Spleen (tissue), 11 donors: ENCODE measurements around the gene KRTAP5-11. TPM values are rescaled to one million over a fixed set of nuclear protein-coding genes. Genes with fewer than 3 reads are reported as not detected.
"Not testable (repeated sequence)": the region's sequence is repeated elsewhere in the genome, so short reads cannot be mapped to it uniquely, and the experiment has no call there.

ENCODE experiments used
- DNase-seq: peaks from one replicate; pipeline ENCODE4 v3.0.0-alpha.2; 2020
- H3K27ac ChIP-seq, 8 donors: fragments of 200-600 bp; sonication (generic) in 7 of 8; 1 replicate in 4 of 8; 2 replicates in 4 of 8; pipeline versions ENCODE4 v1.5.0 to v1.8.0; 2016 to 2021; ENCODE audit warnings: inconsistent platforms in 4 of 8, mild to moderate bottlenecking in 4 of 8, moderate library complexity in 1 of 8
- H3K27me3 ChIP-seq, 7 donors: fragments of 200-600 bp; sonication (generic) in 6 of 7; replicated peaks in 1 of 7; 1 replicate in 4 of 7; 2 replicates in 3 of 7; pipeline versions ENCODE4 v1.5.0 to v1.8.0; 2016 to 2021; ENCODE audit warnings: inconsistent platforms in 3 of 7, mild to moderate bottlenecking in 1 of 7
- H3K36me3 ChIP-seq, 6 donors: fragments of 200-600 bp; sonication (generic) in 5 of 6; 1 replicate in 4 of 6; 2 replicates in 2 of 6; pipeline versions ENCODE4 v1.5.0 to v1.8.0; 2016 to 2021; ENCODE audit warnings: inconsistent platforms in 2 of 6
- H3K4me1 ChIP-seq, 6 donors: fragments of 200-600 bp; sonication (generic) in 5 of 6; 1 replicate in 3 of 6; 2 replicates in 3 of 6; pipeline versions ENCODE4 v1.5.0 to v1.8.0; 2016 to 2021; ENCODE audit warnings: inconsistent platforms in 3 of 6
- H3K4me3 ChIP-seq, 8 donors: fragments of 200-600 bp; sonication (generic) in 7 of 8; 1 replicate in 4 of 8; 2 replicates in 4 of 8; pipeline versions ENCODE4 v1.5.0 to v1.8.0; 2016 to 2021; ENCODE audit warnings: inconsistent platforms in 4 of 8, mild to moderate bottlenecking in 4 of 8, moderate library complexity in 2 of 8
- H3K9me3 ChIP-seq, 8 donors: fragments of 200-600 bp; sonication (generic) in 7 of 8; 1 replicate in 4 of 8; 2 replicates in 4 of 8; pipeline versions ENCODE4 v1.5.0 to v1.8.0; 2016 to 2021; ENCODE audit warnings: inconsistent platforms in 4 of 8
- CTCF ChIP-seq, 11 experiments: fragments of 200-600 bp in 7 of 11; fragments of 450-650 bp in 4 of 11; sonication (generic) in 4 of 11; IDR thresholded peaks in 8 of 11; conservative IDR thresholded peaks in 3 of 11; 1 replicate in 7 of 11; 2 replicates in 4 of 11; pipeline versions ENCODE4 v1.4.0 to v1.8.0; 2016 to 2021; ENCODE audit warnings: antibody characterized with exemption in 11 of 11, inconsistent platforms in 4 of 11, mild to moderate bottlenecking in 1 of 11
- POLR2A ChIP-seq, 3 donors: fragments of 450-650 bp; IDR thresholded peaks; one replicate each; pipeline ENCODE4 v1.5.1; 2017; ENCODE audit warnings: antibody characterized with exemption in 3 of 3, mild to moderate bottlenecking in 1 of 3
- POLR2AphosphoS5 ChIP-seq, 3 donors: sonication (generic); formaldehyde crosslinking; IDR thresholded peaks; one replicate each; pipeline ENCODE4 v1.5.1; 2017; ENCODE audit warnings: antibody characterized with exemption in 3 of 3
- WGBS, 5 donors: extraction: QIAGEN DNeasy Blood & Tissue Kit in 3 of 5; methylation state at CpG; one replicate each; pipeline versions ENCODE4 v1.1.5 to v1.1.7; 2013 to 2018; 5-methylcytosine and 5-hydroxymethylcytosine counted together
- intact Hi-C: fragments of 100-400 bp; cut with DNase I; formaldehyde crosslinking; loops from one replicate; pipeline ENCODE4 v1.15.0; 2023; ENCODE audit warnings: low total_unique reads
- polyA plus RNA-seq, 3 donors: library from polyadenylated mRNA; stranded (reverse); fragments of 200-250 nt; gene quantifications; one replicate each; pipeline ENCODE4 v1.2.1, GENCODE V29; 2013
- total RNA-seq, 7 donors: library from RNA; depleted of rRNA in 3 of 7; stranded (reverse); fragments of >200 nt in 3 of 7; fragmentation: NEBNext Ultra II Directional in 4 of 7; extraction: Animal tissue kit (Norgen Biotek cat#: 25700) in 4 of 7; gene quantifications; one replicate each; pipeline versions ENCODE4 v1.1.0 to v1.2.1, GENCODE V29; 2016 to 2021
- donor health status: healthy with polysubstance abuse.
- donor health status: DM: no; HTN: no; CAD: no; lungs with moderate emphysema.
- donor health status: DM: no; HTN: no; CAD: no.
- donor health status: Bipolar disorder and iron deficiency.
- donor health status: healthy.
- donor health status: DM: no; HTN: no; CAD: no.
- donor health status: DM: yes; HTN: yes; CAD: no.

The KRTAP5-11 gene
- total and polyA plus RNA-seq, 10 donors: not detected

DNA sequence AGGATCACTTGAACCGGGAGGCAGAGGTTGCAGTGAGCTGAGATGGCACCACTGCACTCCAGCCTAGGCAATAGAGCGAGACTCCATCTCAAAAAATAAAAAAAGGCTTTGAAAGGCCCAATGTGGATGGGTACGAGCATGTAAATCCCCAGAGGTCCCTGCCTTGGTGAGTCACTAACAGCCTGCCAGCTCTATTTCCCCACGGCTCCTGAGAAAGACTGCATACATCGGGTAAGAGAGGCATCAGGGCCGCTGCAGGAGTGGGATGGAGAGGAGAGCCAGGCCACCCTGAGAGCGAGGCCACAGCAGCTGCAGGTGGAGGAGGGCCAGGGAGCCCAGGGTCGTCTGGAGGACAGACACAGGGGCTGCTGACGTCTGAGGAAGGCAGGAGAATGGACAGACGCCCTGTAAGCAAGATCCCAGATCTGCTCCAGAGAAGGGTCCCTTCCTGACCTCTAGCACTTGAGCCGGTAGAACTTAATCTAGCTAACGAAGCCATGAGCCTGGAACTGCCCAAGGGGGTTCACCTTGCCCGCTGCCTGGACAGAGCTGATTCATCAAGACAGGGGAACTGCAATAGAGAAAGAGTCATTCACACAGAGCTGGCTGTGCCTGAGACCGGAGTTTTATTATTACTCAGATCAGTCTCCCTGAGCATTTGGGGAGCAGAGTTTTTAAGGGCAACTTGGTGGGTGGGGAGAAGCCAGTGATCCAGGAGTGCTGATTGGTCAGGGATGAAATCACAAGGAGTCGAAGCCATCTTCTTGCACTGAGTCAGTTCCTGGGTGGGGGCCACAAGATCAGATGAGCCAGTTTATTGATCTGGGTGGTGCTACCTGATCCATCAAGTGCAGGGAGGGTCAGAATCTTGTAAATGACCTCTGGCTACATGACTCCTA, 39.5 kb downstream of the KRTAP5-11 start:
- no peak overlapping the region for H3K27ac ChIP-seq
- H3K36me3 ChIP-seq: no peaks in the 10 kb centered on the region
- no peak for DNase-seq
- intact Hi-C loops: no loop called here
- peaks cover 0 to 11% (median 0%) of the 10 kb centered on the region in 6 donors for H3K4me1 ChIP-seq
- H3K27me3 ChIP-seq: no peaks in the 10 kb centered on the region
- WGBS, 5 donors: 65 to 74% (median 68%) methylated on average over 14 to 15 of the region's 15 CpGs
- peaks cover 0 to 11% (median 0%) of the 10 kb centered on the region in 8 donors for H3K9me3 ChIP-seq
- TF ChIP-seq POLR2AphosphoS5 (IDR thresholded peaks at IDR 0.05) (no peak), CTCF (IDR thresholded peaks at IDR 0.05 in 8 of 11, conservative IDR thresholded peaks at IDR 0.05 in 3 of 11) (no peak), POLR2A (IDR thresholded peaks at IDR 0.05) (no peak)
- H3K4me3 ChIP-seq: no peak overlapping the region

GRCh38 chr11:71542382-71542781, 40.3 kb downstream of the KRTAP5-11 start:
- H3K27ac ChIP-seq: no peak overlapping the region
- intact Hi-C loops: no loop called here
- TF ChIP-seq POLR2AphosphoS5 (IDR thresholded peaks at IDR 0.05) (no peak), POLR2A (IDR thresholded peaks at IDR 0.05) (no peak), CTCF (IDR thresholded peaks at IDR 0.05 in 8 of 11, conservative IDR thresholded peaks at IDR 0.05 in 3 of 11) (no peak)
- H3K27me3 ChIP-seq: no peaks in the 10 kb centered on the region
- 80 to 95% (median 85%) methylated on average over 7 of the region's 7 CpGs for WGBS, 5 donors
- no peak for DNase-seq
- H3K9me3 ChIP-seq: peaks cover 0 to 11% (median 0%) of the 10 kb centered on the region in 8 donors
- H3K36me3 ChIP-seq: no peaks in the 10 kb centered on the region
- H3K4me1 ChIP-seq: peaks cover 0 to 11% (median 0%) of the 10 kb centered on the region in 6 donors
- H3K4me3 ChIP-seq: no peak overlapping the region

GRCh38 chr11:71540521-71541304, 42.0 kb downstream of the KRTAP5-11 start:
- H3K27me3 ChIP-seq, intact Hi-C loops, H3K27ac ChIP-seq, DNase-seq, H3K36me3 ChIP-seq, H3K4me3 ChIP-seq: not testable (repeated sequence)
- Histone ChIP-seq H3K4me1 (peaks cover 0 to 11% (median 0%) of the 10 kb centered on the region in 6 donors), H3K9me3 (peaks cover 0 to 11% (median 0%) of the 10 kb centered on the region in 8 donors)
- WGBS, 5 donors: 80 to 91% (median 82%) methylated on average over 9 of the region's 9 CpGs

GRCh38 chr11:71539971-71540370, 42.7 kb downstream of the KRTAP5-11 start:
- DNase-seq, intact Hi-C loops, H3K4me3 ChIP-seq, H3K27me3 ChIP-seq, H3K27ac ChIP-seq, H3K36me3 ChIP-seq: not testable (repeated sequence)
- Histone ChIP-seq H3K9me3 (peaks cover 0 to 11% (median 0%) of the 10 kb centered on the region in 8 donors), H3K4me1 (peaks cover 0 to 11% (median 0%) of the 10 kb centered on the region in 6 donors)
- WGBS, 5 donors: 85 to 91% (median 86%) methylated on average over 11 of the region's 11 CpGs

DNA sequence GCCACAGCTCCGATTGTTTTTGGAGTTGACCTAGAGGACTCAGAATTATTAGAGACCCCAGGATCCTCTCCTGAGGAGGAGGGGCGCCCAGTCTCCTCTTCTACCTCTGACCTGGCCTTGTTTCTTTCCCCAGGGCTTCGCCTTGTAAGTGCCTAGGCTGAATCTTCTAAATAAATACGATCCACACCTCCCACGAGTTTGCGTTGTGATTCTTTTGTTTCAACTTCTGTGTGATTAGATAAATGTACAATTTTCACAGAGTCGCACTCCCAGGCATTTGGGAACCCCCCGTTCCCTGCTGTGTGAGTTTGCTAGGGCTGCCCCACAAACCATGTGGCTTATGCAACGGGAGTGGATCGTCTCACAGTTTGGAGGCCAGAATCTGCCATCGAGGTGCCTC, 43.7 kb downstream of the KRTAP5-11 start:
- Histone ChIP-seq H3K4me1 (peaks cover 0 to 7% (median 0%) of the 10 kb centered on the region in 6 donors), H3K36me3 (no peaks in the 10 kb centered on the region), H3K27ac (no peak overlapping the region), H3K9me3 (peaks cover 0 to 11% (median 0%) of the 10 kb centered on the region in 8 donors), H3K4me3 (no peak overlapping the region), H3K27me3 (no peaks in the 10 kb centered on the region)
- intact Hi-C loops: no loop called here
- no peak for TF ChIP-seq POLR2AphosphoS5 (IDR thresholded peaks at IDR 0.05)
- TF ChIP-seq POLR2A (IDR thresholded peaks at IDR 0.05): no peak
- TF ChIP-seq CTCF (IDR thresholded peaks at IDR 0.05 in 8 of 11, conservative IDR thresholded peaks at IDR 0.05 in 3 of 11): no peak
- 81 to 90% (median 85%) methylated on average over 11 of the region's 11 CpGs for WGBS, 5 donors
- no peak for DNase-seq
